K562 (cell line): ENCODE measurements around the gene NXN. TPM values are rescaled to one million over a fixed set of nuclear protein-coding genes. Genes with fewer than 3 reads are reported as not detected.

Source experiments
- ATAC-seq: fragments of 200-7000 bp; cut with Tn5 transposase; 3 replicates; pipeline ENCODE4 v1.9.1; 2020; ENCODE audit warnings: moderate library complexity
- BruUV-seq: library from RNA; stranded (reverse); fragments of 400-500 nt; replicated peaks from 2 replicates; lab custom pipeline; 2021; lab: Mats Ljungman, UMichigan
- CTCF ChIA-PET: fragments of 300-600 bp; formaldehyde crosslinking; extraction: SDS; loops from one replicate; lab custom pipeline; 2021; ENCODE audit warnings: low intra/inter-chr PET ratio; lab: Yijun Ruan, JAX
- POLR2A ChIA-PET: fragments of 300-600, 350-650 bp; sonication (Branson Sonifier 250); formaldehyde crosslinking; extraction: SDS; loops from one replicate; lab custom pipeline; 2021; ENCODE audit warnings: antibody characterized with exemption, inconsistent platforms; lab: Yijun Ruan, JAX
- DNase-seq, 4 experiments: peaks; one replicate each; pipeline versions ENCODE4 v3.0.0 to v3.0.0-alpha.2; 2011 to 2018; ENCODE audit warnings: low spot score in 3 of 4, mixed read lengths in 3 of 4; ENCODE audit errors: extremely low read depth in 1 of 4
- FAIRE-seq: peaks from 2 replicates; lab custom pipeline; 2011; peaks lifted over from hg19 to GRCh38; lab: Jason Lieb, UNC
- H2AFZ ChIP-seq: 2 replicates; pipeline ENCODE4 v1.6.0; 2011; ENCODE audit warnings: low read depth, low read length, control low read depth, inconsistent platforms
- H3K27ac ChIP-seq: fragments of 200-600 bp; 3 replicates; pipeline ENCODE4 v1.8.0; 2011; ENCODE audit warnings: low read depth, mild to moderate bottlenecking, control low read depth, inconsistent platforms, low read length, moderate library complexity, mixed read lengths; ENCODE audit errors: extremely low read depth
- H3K27me3 ChIP-seq, 2 experiments: fragments of 300-600 bp in 1 of 2; 2 replicates in 1 of 2; 3 replicates in 1 of 2; pipeline versions ENCODE4 v1.6.0 to v1.8.0; 2011; ENCODE audit warnings: inconsistent platforms in 2 of 2, low read length in 2 of 2, mild to moderate bottlenecking in 1 of 2, mixed read lengths in 1 of 2, moderate library complexity in 1 of 2; ENCODE audit not compliant: control insufficient read depth in 2 of 2, insufficient read depth in 2 of 2
- H3K36me3 ChIP-seq: fragments of 300-600 bp; 3 replicates; pipeline ENCODE4 v1.8.0; 2011; ENCODE audit warnings: mild to moderate bottlenecking, low read length, inconsistent platforms; ENCODE audit not compliant: control insufficient read depth, insufficient read depth
- H3K4me1 ChIP-seq, 2 experiments: fragments of 200-600 bp in 1 of 2; replicated peaks in 1 of 2; 2 replicates in 1 of 2; 3 replicates in 1 of 2; pipeline versions ENCODE4 v1.5.1 to v1.8.0; 2011; ENCODE audit warnings: inconsistent platforms in 2 of 2, low read length in 2 of 2, mild to moderate bottlenecking in 1 of 2, mixed read lengths in 1 of 2, moderate library complexity in 1 of 2; ENCODE audit not compliant: control insufficient read depth in 2 of 2, insufficient read depth in 2 of 2
- H3K4me2 ChIP-seq: 2 replicates; pipeline ENCODE4 v1.6.1; 2011; ENCODE audit warnings: low read length, control low read depth, inconsistent platforms, mixed read lengths; ENCODE audit not compliant: insufficient read depth
- H3K4me3 ChIP-seq: fragments of 200-600 bp; sonication (generic), shearing (Covaris generic); 2 replicates; pipeline ENCODE4 v1.5.1; 2016; ENCODE audit warnings: control low read depth, inconsistent platforms
- H3K79me2 ChIP-seq: fragments of 200-600 bp; 3 replicates; pipeline ENCODE4 v1.8.0; 2011; ENCODE audit warnings: low read length, inconsistent platforms; ENCODE audit not compliant: control insufficient read depth, insufficient read depth
- H3K9ac ChIP-seq, 2 experiments: 2 replicates each; pipeline versions ENCODE4 v1.6.0 to v1.6.1; 2011; ENCODE audit warnings: low read depth in 2 of 2, low read length in 2 of 2, control low read depth in 1 of 2, inconsistent platforms in 1 of 2, mild to moderate bottlenecking in 1 of 2, mixed read lengths in 1 of 2; ENCODE audit not compliant: insufficient read depth in 1 of 2
- H3K9me1 ChIP-seq: one replicate; pipeline ENCODE4 v1.6.0; 2011; ENCODE audit warnings: inconsistent platforms, mild to moderate bottlenecking, low read length, moderate library complexity; ENCODE audit not compliant: control insufficient read depth, insufficient read depth
- H3K9me3 ChIP-seq: replicated peaks from 2 replicates; pipeline ENCODE4 v1.5.1; 2011; ENCODE audit warnings: low read depth, low read length, inconsistent platforms; ENCODE audit not compliant: control insufficient read depth, insufficient read depth
- H4K20me1 ChIP-seq: replicated peaks from 2 replicates; pipeline ENCODE4 v1.6.1; 2011; ENCODE audit warnings: low read length, inconsistent platforms, mixed read lengths; ENCODE audit not compliant: control insufficient read depth, insufficient read depth
- CEBPG ChIP-seq, 3 experiments: fragments of 200-800 bp in 1 of 3; sonication (Bioruptor generic) in 1 of 3; sonication (generic) in 1 of 3; formaldehyde crosslinking in 1 of 3; IDR thresholded peaks in 2 of 3; conservative IDR thresholded peaks in 1 of 3; 2 replicates each; pipeline versions ENCODE4 v1.6.1 to v1.8.0; 2016 to 2022; ENCODE audit warnings: missing compliant biosample characterization in 2 of 3, missing genetic modification characterization in 2 of 3, mild to moderate bottlenecking in 1 of 3, missing genetic modification reagents in 1 of 3
- CREB3L1 ChIP-seq: fragments of 450-650 bp; IDR thresholded peaks from 2 replicates; pipeline ENCODE4 v1.6.1; 2014; ENCODE audit warnings: low read depth, mild to moderate bottlenecking, moderate library complexity, borderline replicate concordance
- E2F6 ChIP-seq, 2 experiments: IDR thresholded peaks; 2 replicates each; pipeline ENCODE4 v1.6.1; 2011; ENCODE audit warnings: borderline replicate concordance in 1 of 2, control low read depth in 1 of 2, low read depth in 1 of 2, low read length in 1 of 2, mild to moderate bottlenecking in 1 of 2, mixed read lengths in 1 of 2, moderate library complexity in 1 of 2; ENCODE audit not compliant: insufficient read depth in 1 of 2, insufficient read length in 1 of 2, poor library complexity in 1 of 2, severe bottlenecking in 1 of 2; ENCODE audit errors: extremely low read depth in 1 of 2
- KHSRP ChIP-seq: fragments of 450-650 bp; IDR thresholded peaks from 2 replicates; pipeline ENCODE4 v1.6.1; 2017
- MAFG ChIP-seq: fragments of 450-650 bp; conservative IDR thresholded peaks from 2 replicates; pipeline ENCODE4 v1.6.1; 2016; ENCODE audit warnings: missing genetic modification characterization, missing compliant biosample characterization
- MEF2A ChIP-seq: IDR thresholded peaks from 2 replicates; pipeline ENCODE4 v1.6.1; 2011; ENCODE audit warnings: low read depth, mild to moderate bottlenecking, low read length, moderate library complexity; ENCODE audit not compliant: control insufficient read depth
- MTA1 ChIP-seq: fragments of 450-650 bp; IDR thresholded peaks from 2 replicates; pipeline ENCODE4 v1.6.1; 2017; ENCODE audit warnings: borderline replicate concordance
- MYNN ChIP-seq, 2 experiments: sonication (generic); formaldehyde crosslinking in 1 of 2; IDR thresholded peaks; 2 replicates each; pipeline versions ENCODE4 v1.5.0 to v1.6.1; 2016 to 2020; ENCODE audit warnings: antibody characterized with exemption in 1 of 2, missing genetic modification reagents in 1 of 2
- NFIX ChIP-seq: fragments of 250-450 bp; sonication (Bioruptor Pico); IDR thresholded peaks from 2 replicates; pipeline ENCODE4 v1.4.0; 2020; ENCODE audit warnings: low read depth, mild to moderate bottlenecking, moderate library complexity
- PRMT5 ChIP-seq: sonication (generic); formaldehyde crosslinking; IDR thresholded peaks from 2 replicates; pipeline ENCODE4 v1.5.0; 2020; ENCODE audit warnings: missing genetic modification reagents
- SREBF2 ChIP-seq: sonication (generic); formaldehyde crosslinking; IDR thresholded peaks from 2 replicates; pipeline ENCODE4 v1.4.0; 2020; ENCODE audit warnings: mild to moderate bottlenecking, missing genetic modification reagents
- ZBED1 ChIP-seq: IDR thresholded peaks from 2 replicates; pipeline ENCODE4 v1.6.1; 2014
- ZNF431 ChIP-seq: sonication (generic); formaldehyde crosslinking; IDR thresholded peaks from 2 replicates; pipeline ENCODE4 v1.8.0; 2022; ENCODE audit warnings: mild to moderate bottlenecking, missing genetic modification reagents
- ZNF785 ChIP-seq: fragments of 250-450 bp; sonication (Bioruptor Pico); IDR thresholded peaks from 2 replicates; pipeline ENCODE4 v1.4.0; 2020; ENCODE audit warnings: mild to moderate bottlenecking
- WGBS: fragments of 100-300 bp; shearing (Covaris generic); methylation state at CpG from one replicate; pipeline ENCODE4 v1.1.6; 2016; ENCODE audit warnings: low coverage, mixed read lengths; ENCODE audit not compliant: insufficient coverage; ENCODE audit errors: missing lambda C conversion rate; 5-methylcytosine and 5-hydroxymethylcytosine counted together
- in situ Hi-C: fragments of 300-500 bp; cut with MboI; formaldehyde crosslinking; loops from 4 replicates; pipeline ENCODE4 v1.15.0; 2018; ENCODE audit warnings: inconsistent platforms, mixed read lengths
- intact Hi-C: fragments of 100-400 bp; cut with micrococcal nuclease; formaldehyde crosslinking; loops from 2 replicates; pipeline ENCODE4 v1.14.2; 2022
- polyA plus RNA-seq, 8 experiments: library from polyadenylated mRNA; depleted of rRNA in 4 of 8; stranded (reverse) in 5 of 8; unstranded in 3 of 8; fragments of >200 nt; fragmentation: Nextera tagmentation in 2 of 8; fragmentation: Illumina TruSeq in 1 of 8; extraction: Ambion mirVana in 2 of 8; extraction: Trizol in 1 of 8; gene quantifications; 2 replicates each; pipeline versions ENCODE4 v1.2.1 to v1.2.3, GENCODE V29; 2011 to 2014; ENCODE audit warnings: inconsistent platforms in 1 of 8, missing spikeins in 1 of 8
- total RNA-seq, 7 experiments: library from RNA; depleted of rRNA in 6 of 7; stranded (reverse); fragments of >200 nt in 6 of 7; fragmentation: Illumina TruSeq in 2 of 7; extraction: Trizol in 2 of 7; gene quantifications; 2 replicates each; pipeline versions ENCODE4 v1.2.1 to v1.2.3, GENCODE V29; 2011 to 2021; ENCODE audit warnings: low replicate concordance in 1 of 7

The NXN gene
- total and polyA plus RNA-seq, 9 of the 15 experiments (the other 6 are each of a cell fraction or from before 2014, with no cell fraction given): 0.08 to 0.39 (median 0.29) TPM; not detected in 5

- Histone ChIP-seq H3K4me2 (no peak overlapping the region), H3K79me2 (no peaks in the 10 kb centered on the region), H3K4me1 (no peaks in the 10 kb centered on the region), H3K27me3 (peaks cover 11 to 61% of the 10 kb centered on the region in 2 experiments), H3K27ac (no peak overlapping the region), H3K36me3 (no peaks in the 10 kb centered on the region), H2AFZ (no peak overlapping the region), H3K9ac (no peak overlapping the region), H3K9me3 (no peaks in the 10 kb centered on the region), H3K9me1 (no peaks in the 10 kb centered on the region), H3K4me3 (no peak overlapping the region), H4K20me1 (no peaks in the 10 kb centered on the region)
- TF ChIP-seq MEF2A: no peak
- no peak for TF ChIP-seq ZNF431
- TF ChIP-seq NFIX: no peak
- intact Hi-C loops (no loop called here), in situ Hi-C loops (no loop called here)
- no peak for DNase-seq
- POLR2A ChIA-PET: no interaction called here
- WGBS: 10% methylated on average over 14 of the region's 19 CpGs
- ATAC-seq: no peak
- no TSS peak for BruUV-seq
- CTCF ChIA-PET: no interaction called here
- no peak for FAIRE-seq
These were observed 160.3 kb downstream of the NXN start for GRCh38 chr17:819251-819650.

- ChIA-PET POLR2A (interaction anchor here (0.5 kb wide), 1 partner anchor 69 kb away, joined by 3 read pairs; no protein-coding TSS in a partner anchor), CTCF (no interaction called here)
- FAIRE-seq (no peak), ATAC-seq (no peak), DNase-seq (no peak)
- Histone ChIP-seq H4K20me1 (no peaks in the 10 kb centered on the region; the same call in 1 of the 2 replicates), H3K9me3 (no peaks in the 10 kb centered on the region), H3K36me3 (no peaks in the 10 kb centered on the region), H2AFZ (no peak overlapping the region), H3K79me2 (no peaks in the 10 kb centered on the region), H3K4me3 (no peak overlapping the region), H3K9ac (no peak overlapping the region), H3K27me3 (peaks cover 10 to 47% of the 10 kb centered on the region in 2 experiments), H3K4me1 (no peaks in the 10 kb centered on the region), H3K27ac (no peak overlapping the region), H3K4me2 (no peak overlapping the region), H3K9me1 (no peaks in the 10 kb centered on the region)
- in situ Hi-C loops: no loop called here
- 2% methylated on average over 18 of the region's 20 CpGs for WGBS
- BruUV-seq: no TSS peak
- intact Hi-C loops: no loop called here
- TF ChIP-seq MYNN (IDR thresholded peaks at IDR 0.05) (no peak), MYNN (CRISPR knock-in tag; IDR thresholded peaks at IDR 0.05) (no peak), PRMT5 (CRISPR knock-in tag) (no peak), CREB3L1 (no peak), CEBPG (CRISPR knock-in tag; IDR thresholded peaks at IDR 0.05) (no peak), CEBPG (tag; conservative IDR thresholded peaks at IDR 0.05 in 1 of 2, IDR thresholded peaks at IDR 0.05 in 1 of 2) (no peak), MAFG (tag) (no peak), ZBED1 (no peak), KHSRP (no peak), E2F6 (IDR thresholded peaks at IDR 0.05; ENCODE audit: borderline replicate concordance in 1 of 2, extremely low read depth in 1 of 2, insufficient read depth in 1 of 2, insufficient read length in 1 of 2, low read depth in 1 of 2, low read length in 1 of 2, poor library complexity in 1 of 2, severe bottlenecking in 1 of 2) (no peak), SREBF2 (CRISPR knock-in tag) (no peak), MTA1 (no peak), ZNF785 (CRISPR knock-in tag) (no peak)
These were observed 165.2 kb downstream of the NXN start for GRCh38 chr17:814371-814770.
